ENCODE results near the gene SKIDA1.

DNA sequence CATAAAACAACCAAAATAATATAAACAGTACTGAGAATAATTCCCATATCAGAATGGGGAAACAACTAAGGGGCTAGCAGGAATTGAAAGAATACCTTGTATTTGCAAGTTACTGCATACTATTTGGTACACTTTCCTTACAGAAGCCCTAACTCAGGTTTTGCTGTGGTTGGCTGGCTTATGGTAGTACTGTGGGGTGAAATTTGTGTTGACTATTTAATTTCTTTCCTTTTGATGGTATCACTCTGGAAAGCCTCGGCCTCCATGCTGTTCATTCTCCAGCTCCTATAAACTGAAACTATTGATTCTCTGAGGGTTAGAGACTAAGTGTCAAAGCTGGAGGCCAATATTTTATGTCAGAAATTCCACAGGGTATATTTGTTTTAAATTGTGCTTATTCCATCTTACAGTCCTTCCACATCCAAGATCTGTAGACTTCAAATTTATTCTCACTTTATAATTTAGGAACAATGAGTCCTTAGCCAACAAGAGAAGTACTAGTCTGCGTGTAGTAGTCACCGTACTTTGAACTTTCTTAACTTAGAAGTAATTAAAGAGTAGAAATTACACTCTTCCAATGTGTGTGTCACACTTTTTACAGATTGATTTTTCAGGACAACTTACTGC lies 13.4 kb downstream of the SKIDA1 start:
- TF ChIP-seq, protein P1, sequence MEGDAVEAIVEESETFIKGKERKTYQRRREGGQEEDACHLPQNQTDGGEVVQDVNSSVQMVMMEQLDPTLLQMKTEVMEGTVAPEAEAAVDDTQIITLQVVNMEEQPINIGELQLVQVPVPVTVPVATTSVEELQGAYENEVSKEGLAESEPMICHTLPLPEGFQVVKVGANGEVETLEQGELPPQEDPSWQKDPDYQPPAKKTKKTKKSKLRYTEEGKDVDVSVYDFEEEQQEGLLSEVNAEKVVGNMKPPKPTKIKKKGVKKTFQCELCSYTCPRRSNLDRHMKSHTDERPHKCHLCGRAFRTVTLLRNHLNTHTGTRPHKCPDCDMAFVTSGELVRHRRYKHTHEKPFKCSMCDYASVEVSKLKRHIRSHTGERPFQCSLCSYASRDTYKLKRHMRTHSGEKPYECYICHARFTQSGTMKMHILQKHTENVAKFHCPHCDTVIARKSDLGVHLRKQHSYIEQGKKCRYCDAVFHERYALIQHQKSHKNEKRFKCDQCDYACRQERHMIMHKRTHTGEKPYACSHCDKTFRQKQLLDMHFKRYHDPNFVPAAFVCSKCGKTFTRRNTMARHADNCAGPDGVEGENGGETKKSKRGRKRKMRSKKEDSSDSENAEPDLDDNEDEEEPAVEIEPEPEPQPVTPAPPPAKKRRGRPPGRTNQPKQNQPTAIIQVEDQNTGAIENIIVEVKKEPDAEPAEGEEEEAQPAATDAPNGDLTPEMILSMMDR (IDR thresholded peaks at IDR 0.05), result no peak
- no peak for TF ChIP-seq EZH2 (IDR thresholded peaks at IDR 0.05)
- TF ChIP-seq EZH2phosphoT487 (IDR thresholded peaks at IDR 0.05), result no peak

Measured in neural progenitor cell (in vitro differentiated cells).